Fibroblast of lung (primary cell): ENCODE measurements around the gene METTL23. TPM values are rescaled to one million over a fixed set of nuclear protein-coding genes. Genes with fewer than 3 reads are reported as not detected.

Experiments used
- DNase-seq, 2 donors: peaks; one replicate each; pipeline versions ENCODE4 v3.0.0 to v3.0.0-alpha.2; 2010; ENCODE audit warnings: low read depth in 2 of 2
- H2AFZ ChIP-seq: 2 replicates; pipeline ENCODE4 v1.5.1; 2012; ENCODE audit warnings: low read length, control low read depth, inconsistent platforms
- H3K27ac ChIP-seq: 2 replicates; pipeline ENCODE4 v1.5.1; 2011; ENCODE audit warnings: low read length, control low read depth; ENCODE audit not compliant: insufficient read depth
- H3K27me3 ChIP-seq: 2 replicates; pipeline ENCODE4 v1.5.1; 2011; ENCODE audit warnings: mild to moderate bottlenecking, low read length; ENCODE audit not compliant: control insufficient read depth, insufficient read depth
- H3K36me3 ChIP-seq: 2 replicates; pipeline ENCODE4 v1.5.1; 2011; ENCODE audit warnings: low read length; ENCODE audit not compliant: control insufficient read depth, insufficient read depth
- H3K4me1 ChIP-seq: 2 replicates; pipeline ENCODE4 v1.5.1; 2011; ENCODE audit warnings: low read length; ENCODE audit not compliant: control insufficient read depth, insufficient read depth; ENCODE audit errors: extremely low read depth
- H3K4me2 ChIP-seq: 2 replicates; pipeline ENCODE4 v1.5.1; 2011; ENCODE audit warnings: low read length, control low read depth; ENCODE audit not compliant: insufficient read depth; ENCODE audit errors: extremely low read depth
- H3K4me3 ChIP-seq, 4 experiments: fragments of 200-600 bp in 1 of 4; sonication (generic) in 1 of 4; replicated peaks in 1 of 4; 2 replicates each; pipeline ENCODE4 v1.5.1; 2011 to 2016; ENCODE audit warnings: low read length in 4 of 4, low read depth in 3 of 4, mild to moderate bottlenecking in 3 of 4, control low read depth in 2 of 4, inconsistent platforms in 1 of 4, mixed read lengths in 1 of 4; ENCODE audit not compliant: insufficient read depth in 1 of 4; ENCODE audit errors: control extremely low read depth in 1 of 4
- H3K79me2 ChIP-seq: 2 replicates; pipeline ENCODE4 v1.5.1; 2012; ENCODE audit warnings: mild to moderate bottlenecking, low read length, inconsistent platforms; ENCODE audit not compliant: control insufficient read depth, insufficient read depth
- H3K9ac ChIP-seq: 2 replicates; pipeline ENCODE4 v1.5.1; 2011; ENCODE audit warnings: mild to moderate bottlenecking, low read length, control low read depth; ENCODE audit not compliant: insufficient read depth
- H3K9me3 ChIP-seq: 2 replicates; pipeline ENCODE4 v1.5.1; 2012; ENCODE audit warnings: low read depth, low read length; ENCODE audit not compliant: control insufficient read depth, insufficient read depth
- H4K20me1 ChIP-seq: 2 replicates; pipeline ENCODE4 v1.5.1; 2011; ENCODE audit warnings: low read length; ENCODE audit not compliant: control insufficient read depth, insufficient read depth; ENCODE audit errors: extremely low read depth
- CTCF ChIP-seq, 2 donors: IDR thresholded peaks in 1 of 2; conservative IDR thresholded peaks in 1 of 2; 1 replicate in 1 of 2; 2 replicates in 1 of 2; pipeline ENCODE4 v1.5.1; 2011 to 2012; ENCODE audit warnings: low read length in 2 of 2, control low read depth in 1 of 2, inconsistent platforms in 1 of 2, low read depth in 1 of 2, mild to moderate bottlenecking in 1 of 2
- EZH2 ChIP-seq: IDR thresholded peaks from 2 replicates; pipeline ENCODE4 v1.5.1; 2012; ENCODE audit warnings: low read length, control low read depth, mild to moderate bottlenecking; ENCODE audit errors: missing control alignments
- polyA plus RNA-seq, 2 donors: library from polyadenylated mRNA; depleted of rRNA in 1 of 2; stranded (reverse) in 1 of 2; unstranded in 1 of 2; fragments of >200 nt; gene quantifications; 2 replicates each; pipeline ENCODE4 v1.2.1, GENCODE V29; 2011 to 2012; ENCODE audit warnings: missing spikeins in 1 of 2
- total RNA-seq: library from RNA; depleted of rRNA; stranded (reverse); fragments of >200 nt; gene quantifications from 2 replicates; pipeline ENCODE4 v1.2.1, GENCODE V29; 2014

The METTL23 gene
- total and polyA plus RNA-seq, 2 donors (not counting 1 experiment from before 2014, with no cell fraction given) = 26.4 to 35.1 TPM

- Histone ChIP-seq H3K4me2 (no peak overlapping the region), H3K9me3 (no peaks in the 10 kb centered on the region), H4K20me1 (no peaks in the 10 kb centered on the region), H3K79me2 (no peaks in the 10 kb centered on the region), H3K4me1 (no peaks in the 10 kb centered on the region), H3K4me3 (no peak overlapping the region), H2AFZ (no peak overlapping the region), H3K36me3 (peaks cover 15% of the 10 kb centered on the region), H3K27me3 (no peaks in the 10 kb centered on the region), H3K27ac (no peak overlapping the region), H3K9ac (no peak overlapping the region)
- DNase-seq = no peak
- TF ChIP-seq CTCF (conservative IDR thresholded peaks at IDR 0.05 in 1 of 2, IDR thresholded peaks at IDR 0.05 in 1 of 2; ENCODE audit: low read depth in 1 of 2, low read length in 2 of 2) = no peak
- TF ChIP-seq EZH2 = no peak
These were observed 21.2 kb downstream of the METTL23 start for GRCh38 chr17:76747716-76748363.

- Histone ChIP-seq H3K36me3 (peaks cover 15% of the 10 kb centered on the region), H3K9me3 (no peaks in the 10 kb centered on the region), H3K79me2 (no peaks in the 10 kb centered on the region), H3K4me1 (no peaks in the 10 kb centered on the region), H2AFZ (no peak overlapping the region), H3K4me2 (no peak overlapping the region), H3K27ac (no peak overlapping the region), H4K20me1 (no peaks in the 10 kb centered on the region), H3K27me3 (no peaks in the 10 kb centered on the region), H3K9ac (no peak overlapping the region), H3K4me3 (no peak overlapping the region)
- no peak for TF ChIP-seq EZH2
- DNase-seq = no peak
These were observed 22.0 kb downstream of the METTL23 start for GRCh38 chr17:76748657-76749056.

DNA sequence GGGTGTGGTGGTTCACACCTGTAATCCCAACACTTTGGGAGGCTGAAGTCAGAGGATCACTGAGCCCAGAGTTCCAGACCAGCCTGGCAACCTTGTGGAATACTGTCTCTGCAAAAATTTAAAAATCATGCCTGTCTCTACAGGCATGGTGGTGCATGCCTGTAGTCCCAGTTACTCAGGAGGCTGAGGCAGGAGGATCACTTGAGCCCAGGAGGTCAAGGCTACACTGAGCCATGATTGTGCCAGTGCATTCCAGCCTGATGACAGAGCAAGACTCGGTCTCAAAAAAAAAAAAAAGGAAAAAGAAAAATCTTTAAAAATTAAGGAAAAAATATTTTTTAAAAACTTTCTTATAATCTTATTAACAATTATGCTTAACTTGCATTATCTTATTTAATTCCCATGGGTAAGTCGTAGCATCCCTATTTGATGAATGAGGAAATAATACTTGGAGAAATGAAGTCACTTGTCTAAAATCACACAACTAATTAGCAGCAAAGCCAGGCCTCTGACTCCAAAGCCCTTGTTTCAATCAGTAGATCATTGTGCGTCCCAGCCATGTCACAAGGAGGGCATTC lies 24.9 kb downstream of the METTL23 start:
- no peak overlapping the region for H3K4me3 ChIP-seq
- no peaks in the 10 kb centered on the region for H3K9me3 ChIP-seq
- no peaks in the 10 kb centered on the region for H3K4me1 ChIP-seq
- no peaks in the 10 kb centered on the region for H3K79me2 ChIP-seq
- peaks cover 2% of the 10 kb centered on the region for H3K36me3 ChIP-seq
- no peak overlapping the region for H3K9ac ChIP-seq
- H3K27ac ChIP-seq = no peak overlapping the region
- no peaks in the 10 kb centered on the region for H3K27me3 ChIP-seq
- no peak for TF ChIP-seq EZH2
- no peak for TF ChIP-seq CTCF (conservative IDR thresholded peaks at IDR 0.05 in 1 of 2, IDR thresholded peaks at IDR 0.05 in 1 of 2; ENCODE audit: low read depth in 1 of 2, low read length in 2 of 2)
- no peaks in the 10 kb centered on the region for H4K20me1 ChIP-seq
- DNase-seq = no peak
- H2AFZ ChIP-seq = no peak overlapping the region
- H3K4me2 ChIP-seq = no peak overlapping the region
